GM23248 (cell line): ENCODE data around the gene ATL1.

ENCODE experiments used
- EZH2 ChIP-seq: fragments of 200-600 bp; sonication (generic); IDR thresholded peaks from 2 replicates; pipeline ENCODE4 v1.6.1; 2018; ENCODE audit warnings: antibody characterized with exemption, mild to moderate bottlenecking; ENCODE audit not compliant: insufficient read depth, poor library complexity, severe bottlenecking
- EZH2phosphoT487 ChIP-seq: fragments of 200-600 bp; sonication (generic); IDR thresholded peaks from 2 replicates; pipeline ENCODE4 v1.6.1; 2018; ENCODE audit warnings: antibody characterized with exemption, moderate library complexity, mild to moderate bottlenecking, low read depth; ENCODE audit not compliant: insufficient read depth

DNA sequence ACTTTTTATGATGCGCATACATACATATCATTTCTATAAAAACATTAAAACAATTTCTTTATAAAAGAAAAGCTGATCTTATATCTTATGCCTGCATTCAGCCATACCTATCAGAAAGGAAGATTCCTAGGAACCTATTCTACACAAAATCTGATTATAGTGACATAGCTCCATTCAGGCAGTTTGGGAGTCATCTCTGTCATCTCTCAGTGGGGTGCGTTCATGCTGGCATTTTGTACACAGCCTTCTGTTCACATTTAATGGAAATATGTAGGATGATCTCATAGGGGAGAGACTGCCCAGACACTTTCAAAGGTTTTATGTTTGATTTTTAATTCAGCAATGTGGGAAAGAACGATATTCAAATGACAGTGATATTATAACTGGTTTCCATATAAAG, 52.9 kb downstream of the ATL1 start:
- TF ChIP-seq EZH2 (no peak), EZH2phosphoT487 (no peak)
